Neuronal stem cell (in vitro differentiated cells): ENCODE results near the gene FBXW7.

Experiments
- DNase-seq: peaks from one replicate; pipeline ENCODE4 v3.0.0-alpha.2; 2013; ENCODE audit warnings: low spot score
- H2AFZ ChIP-seq: one replicate; pipeline ENCODE4 v1.6.1; 2013; ENCODE audit warnings: mild to moderate bottlenecking, low read length, inconsistent platforms
- H2AK5ac ChIP-seq: 2 replicates; pipeline ENCODE4 v1.6.1; 2013; ENCODE audit warnings: low read depth, mild to moderate bottlenecking, inconsistent platforms, low read length, moderate library complexity, mixed read lengths
- H2BK120ac ChIP-seq: 2 replicates; pipeline ENCODE4 v1.6.1; 2013; ENCODE audit warnings: low read depth, mild to moderate bottlenecking, inconsistent platforms, low read length, moderate library complexity, mixed read lengths
- H2BK12ac ChIP-seq: one replicate; pipeline ENCODE4 v1.6.1; 2013; ENCODE audit warnings: low read length, inconsistent platforms
- H2BK15ac ChIP-seq: 2 replicates; pipeline ENCODE4 v1.6.1; 2013; ENCODE audit warnings: mild to moderate bottlenecking, low read length, inconsistent platforms, mixed read lengths
- H2BK5ac ChIP-seq: one replicate; pipeline ENCODE4 v1.6.1; 2013; ENCODE audit warnings: inconsistent platforms, mild to moderate bottlenecking, low read length, moderate library complexity
- H3K14ac ChIP-seq: one replicate; pipeline ENCODE4 v1.6.1; 2013; ENCODE audit warnings: low read length, inconsistent platforms
- H3K18ac ChIP-seq: 2 replicates; pipeline ENCODE4 v1.6.1; 2013; ENCODE audit warnings: low read length, inconsistent platforms
- H3K23ac ChIP-seq: 2 replicates; pipeline ENCODE4 v1.6.1; 2013; ENCODE audit warnings: low read depth, mild to moderate bottlenecking, mixed read lengths, low read length, inconsistent platforms; ENCODE audit not compliant: poor library complexity
- H3K27ac ChIP-seq: replicated peaks from 3 replicates; pipeline ENCODE4 v1.5.1; 2013; ENCODE audit warnings: low read length, inconsistent platforms
- H3K27me3 ChIP-seq, 3 experiments: 2 replicates each; pipeline ENCODE4 v1.6.1; 2013; ENCODE audit warnings: low read length in 3 of 3, mild to moderate bottlenecking in 2 of 3, inconsistent platforms in 1 of 3, low read depth in 1 of 3, mixed read lengths in 1 of 3, moderate library complexity in 1 of 3; ENCODE audit not compliant: control insufficient read depth in 3 of 3, insufficient read depth in 3 of 3
- H3K36me3 ChIP-seq, 2 donors: replicated peaks in 1 of 2; 2 replicates each; pipeline ENCODE4 v1.6.1; 2013; ENCODE audit warnings: low read length in 2 of 2; ENCODE audit not compliant: control insufficient read depth in 2 of 2, insufficient read depth in 2 of 2
- H3K4ac ChIP-seq: 2 replicates; pipeline ENCODE4 v1.6.1; 2013; ENCODE audit warnings: inconsistent platforms, mild to moderate bottlenecking, low read length, moderate library complexity
- H3K4me1 ChIP-seq, 2 donors: 1 replicate in 1 of 2; 2 replicates in 1 of 2; pipeline ENCODE4 v1.6.1; 2013; ENCODE audit warnings: low read length in 2 of 2, low read depth in 1 of 2; ENCODE audit not compliant: control insufficient read depth in 2 of 2, insufficient read depth in 1 of 2
- H3K4me2 ChIP-seq: one replicate; pipeline ENCODE4 v1.6.1; 2013; ENCODE audit warnings: mild to moderate bottlenecking, low read length, inconsistent platforms; ENCODE audit not compliant: insufficient read depth, poor library complexity, severe bottlenecking
- H3K4me3 ChIP-seq, 2 donors: 2 replicates each; pipeline ENCODE4 v1.5.1; 2013; ENCODE audit warnings: low read length in 2 of 2, mild to moderate bottlenecking in 2 of 2, inconsistent platforms in 1 of 2, moderate library complexity in 1 of 2
- H3K79me1 ChIP-seq: one replicate; pipeline ENCODE4 v1.6.1; 2013; ENCODE audit warnings: low read depth, mild to moderate bottlenecking, inconsistent platforms, low read length, moderate library complexity
- H3K9ac ChIP-seq: one replicate; pipeline ENCODE4 v1.6.1; 2013; ENCODE audit warnings: mild to moderate bottlenecking, low read depth, low read length, inconsistent platforms; ENCODE audit not compliant: poor library complexity
- H3K9me3 ChIP-seq, 2 donors: replicated peaks in 1 of 2; 2 replicates each; pipeline versions ENCODE3 to v1.6.1; 2013; ENCODE audit warnings: low read length in 2 of 2, mild to moderate bottlenecking in 2 of 2, inconsistent platforms in 1 of 2, low read depth in 1 of 2, mixed read lengths in 1 of 2, moderate library complexity in 1 of 2; ENCODE audit not compliant: control insufficient read depth in 2 of 2, insufficient read depth in 1 of 2
- H4K8ac ChIP-seq: one replicate; pipeline ENCODE4 v1.6.1; 2013; ENCODE audit warnings: low read depth, mild to moderate bottlenecking, inconsistent platforms, low read length, moderate library complexity
- H4K91ac ChIP-seq: one replicate; pipeline ENCODE4 v1.6.1; 2013; ENCODE audit warnings: low read length, low read depth, mild to moderate bottlenecking, inconsistent platforms; ENCODE audit not compliant: poor library complexity
- WGBS, 2 donors: extraction: QIAGEN DNeasy Blood & Tissue Kit; methylation state at CpG; one replicate each; pipeline ENCODE4 v1.1.7; 2013; ENCODE audit warnings: missing lambda C conversion rate in 2 of 2, mixed read lengths in 1 of 2; ENCODE audit not compliant: insufficient read length in 2 of 2, insufficient replicate concordance in 1 of 2; ENCODE audit errors: extremely low coverage in 2 of 2; 5-methylcytosine and 5-hydroxymethylcytosine counted together

The FBXW7 gene

GRCh38 chr4:152558396-152558795 lies 22.5 kb upstream of the FBXW7 start:
- no peak overlapping the region for H4K91ac ChIP-seq
- no peak for DNase-seq
- H3K14ac ChIP-seq, result no peak overlapping the region
- no peak overlapping the region for H2AK5ac ChIP-seq
- WGBS, 2 donors, result no CpG with 5 or more reads among the region's 1 CpG
- H3K27ac ChIP-seq, result no peak overlapping the region
- H3K4me2 ChIP-seq, result no peak overlapping the region
- no peak overlapping the region for H2BK5ac ChIP-seq
- no peak overlapping the region for H2AFZ ChIP-seq
- H3K4me1 ChIP-seq, result no peaks in the 10 kb centered on the region
- H3K23ac ChIP-seq, result no peak overlapping the region
- H3K9ac ChIP-seq, result no peak overlapping the region
- no peak overlapping the region for H2BK120ac ChIP-seq
- H3K4ac ChIP-seq, result no peak overlapping the region
- no peak overlapping the region for H3K4me3 ChIP-seq
- no peak overlapping the region for H3K18ac ChIP-seq
- H3K27me3 ChIP-seq, result no peaks in the 10 kb centered on the region
- H3K9me3 ChIP-seq, result no peaks in the 10 kb centered on the region
- no peak overlapping the region for H2BK15ac ChIP-seq
- H2BK12ac ChIP-seq, result no peak overlapping the region
- H3K79me1 ChIP-seq, result no peaks in the 10 kb centered on the region
- H3K36me3 ChIP-seq, result no peaks in the 10 kb centered on the region
- no peak overlapping the region for H4K8ac ChIP-seq

GRCh38 chr4:152556834-152557233 lies 20.9 kb upstream of the FBXW7 start:
- no peaks in the 10 kb centered on the region for H3K9me3 ChIP-seq
- H2BK5ac ChIP-seq, result no peak overlapping the region
- H3K4me2 ChIP-seq, result no peak overlapping the region
- no peak overlapping the region for H3K4me3 ChIP-seq
- no peak overlapping the region for H3K27ac ChIP-seq
- H3K23ac ChIP-seq, result no peak overlapping the region
- no peak overlapping the region for H4K91ac ChIP-seq
- H2AK5ac ChIP-seq, result no peak overlapping the region
- no peaks in the 10 kb centered on the region for H3K36me3 ChIP-seq
- H3K18ac ChIP-seq, result no peak overlapping the region
- H2AFZ ChIP-seq, result no peak overlapping the region
- no peaks in the 10 kb centered on the region for H3K27me3 ChIP-seq
- no peak overlapping the region for H2BK120ac ChIP-seq
- no peak overlapping the region for H3K4ac ChIP-seq
- no peaks in the 10 kb centered on the region for H3K79me1 ChIP-seq
- H2BK15ac ChIP-seq, result no peak overlapping the region
- no peaks in the 10 kb centered on the region for H3K4me1 ChIP-seq
- H3K14ac ChIP-seq, result no peak overlapping the region
- DNase-seq, result no peak
- H2BK12ac ChIP-seq, result no peak overlapping the region
- no peak overlapping the region for H3K9ac ChIP-seq
- no peak overlapping the region for H4K8ac ChIP-seq
- WGBS, 2 donors, result no CpG with 5 or more reads among the region's 3 CpGs

- no peak overlapping the region for H4K91ac ChIP-seq
These were observed 20.4 kb upstream of the FBXW7 start for GRCh38 chr4:152556283-152556682.

GRCh38 chr4:152554742-152555141 lies 18.9 kb upstream of the FBXW7 start:
- Histone ChIP-seq H2AK5ac (no peak overlapping the region), H3K18ac (no peak overlapping the region), H3K4me2 (no peak overlapping the region), H3K9me3 (no peaks in the 10 kb centered on the region), H3K23ac (no peak overlapping the region), H3K4ac (no peak overlapping the region), H3K4me3 (no peak overlapping the region), H2BK15ac (no peak overlapping the region), H3K9ac (no peak overlapping the region), H3K36me3 (no peaks in the 10 kb centered on the region), H4K8ac (no peak overlapping the region), H3K4me1 (no peaks in the 10 kb centered on the region), H2BK120ac (no peak overlapping the region), H4K91ac (no peak overlapping the region), H3K27me3 (no peaks in the 10 kb centered on the region), H2AFZ (no peak overlapping the region), H3K27ac (no peak overlapping the region), H2BK5ac (no peak overlapping the region), H3K79me1 (no peaks in the 10 kb centered on the region), H2BK12ac (no peak overlapping the region), H3K14ac (no peak overlapping the region)
- no CpG with 5 or more reads among the region's 2 CpGs for WGBS, 2 donors
- DNase-seq, result no peak

More at GRCh38 chr4:152556283-152556682, 20.4 kb upstream of the FBXW7 start:
- Histone ChIP-seq H3K9me3 (no peaks in the 10 kb centered on the region), H3K27me3 (no peaks in the 10 kb centered on the region), H3K4me3 (no peak overlapping the region), H3K36me3 (no peaks in the 10 kb centered on the region), H3K4me1 (no peaks in the 10 kb centered on the region), H3K27ac (no peak overlapping the region), H2BK5ac (no peak overlapping the region), H3K14ac (no peak overlapping the region), H3K9ac (no peak overlapping the region), H3K23ac (no peak overlapping the region), H2BK12ac (no peak overlapping the region), H2AFZ (no peak overlapping the region), H2BK15ac (no peak overlapping the region), H4K8ac (no peak overlapping the region), H3K79me1 (no peaks in the 10 kb centered on the region), H2BK120ac (no peak overlapping the region), H3K4me2 (no peak overlapping the region), H3K4ac (no peak overlapping the region), H2AK5ac (no peak overlapping the region), H3K18ac (no peak overlapping the region)
- no CpG with 5 or more reads among the region's 5 CpGs for WGBS, 2 donors
- no peak for DNase-seq
